ENCODE measurements around the gene GALNT11.
"Not testable (repeated sequence)": the region's sequence is repeated elsewhere in the genome, so short reads cannot be mapped to it uniquely, and the experiment has no call there.

The GALNT11 gene
- 44.3 to 84.9 (median 69.5) reads per million in 18 experiments for total RNA-seq

DNA sequence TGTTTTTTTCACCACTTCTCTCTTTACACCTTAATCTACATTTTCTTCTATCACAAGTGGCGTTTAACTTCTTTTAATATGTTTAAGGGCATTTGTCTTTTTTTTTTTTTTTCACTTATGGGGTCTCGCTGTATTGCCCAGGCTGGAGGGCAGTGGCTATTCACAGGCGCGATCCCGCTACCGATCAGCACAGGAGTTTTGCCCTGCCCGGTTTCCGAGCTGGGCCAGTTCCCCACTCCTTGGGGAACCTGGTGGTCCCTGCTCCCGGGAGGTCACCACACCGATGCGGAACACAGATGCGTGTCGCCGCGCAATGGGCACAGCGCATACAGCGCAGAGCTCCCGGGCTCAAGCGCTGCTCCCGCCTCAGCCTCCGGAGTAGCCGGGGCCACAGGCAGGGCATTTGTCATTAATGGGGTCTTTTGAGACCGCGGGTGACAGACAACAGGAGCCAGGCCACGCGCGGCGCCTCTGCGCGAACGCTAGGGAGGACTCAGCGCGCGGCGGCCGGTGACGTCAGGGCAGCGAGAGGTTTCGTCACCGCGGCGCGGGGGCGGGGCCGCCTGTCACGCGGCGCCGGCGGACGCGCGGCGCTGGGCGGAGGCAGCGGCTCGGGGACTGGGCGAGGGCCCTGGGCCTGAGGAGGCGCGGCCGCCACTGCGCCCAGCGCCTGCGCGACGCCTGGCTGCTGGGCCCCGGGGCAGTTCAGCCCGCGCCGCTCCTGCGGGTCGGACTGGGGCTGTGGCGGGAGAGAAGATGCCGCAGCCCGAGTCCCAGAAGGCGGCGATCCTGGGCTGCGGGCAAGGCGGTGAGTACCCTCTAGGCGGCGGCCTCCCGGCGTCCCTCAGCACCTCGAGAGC lies at the start of gene GALNT11:
TSS of gene GALNT11 (plus strand) at position 598 of the 860 bp plus-strand sequence. CDS start 68,554 bp downstream, outside the sequence.
- peak; percentile 90 to 94 for DNase-seq

DNA sequence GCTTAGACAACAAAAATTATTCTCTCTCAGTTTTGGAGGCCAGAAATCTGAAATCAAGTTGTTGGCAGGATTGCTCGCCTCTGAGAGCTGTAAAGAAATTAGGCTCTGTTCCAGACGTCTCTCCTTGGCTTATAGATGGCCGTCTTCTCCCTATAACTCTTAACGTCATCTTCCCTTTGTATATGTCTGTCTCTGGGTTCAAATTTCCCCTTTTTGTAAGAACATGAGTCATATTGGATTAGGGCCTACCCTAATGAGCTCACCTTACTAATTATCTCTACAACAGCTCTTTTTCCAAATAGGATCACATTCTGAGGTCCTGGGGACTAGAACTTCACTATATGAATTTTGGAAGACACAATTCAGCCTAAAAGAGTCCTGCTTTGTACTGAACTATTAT lies 46.9 kb upstream of the GALNT11 start:
- no peak for DNase-seq

DNA sequence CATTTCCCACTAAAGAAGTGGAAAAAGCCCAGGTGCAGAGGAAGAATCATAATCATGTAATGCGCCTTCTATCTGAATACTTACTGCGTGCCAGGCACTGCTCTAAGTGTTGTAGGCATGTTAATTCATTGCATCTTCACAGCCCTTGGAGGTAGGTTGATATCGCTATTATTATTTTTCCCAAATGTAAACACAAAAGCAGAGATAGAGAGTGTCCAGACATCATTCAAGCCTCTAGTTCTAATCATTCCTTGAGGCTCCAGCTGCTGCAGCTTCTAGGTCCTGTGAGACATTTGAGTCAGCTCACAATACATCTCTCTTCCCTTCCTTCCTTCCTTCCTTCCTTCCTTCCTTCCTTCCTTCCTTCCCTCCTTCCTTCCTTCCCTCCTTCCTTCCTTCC lies 44.3 kb upstream of the GALNT11 start:
- no peak for DNase-seq

DNA sequence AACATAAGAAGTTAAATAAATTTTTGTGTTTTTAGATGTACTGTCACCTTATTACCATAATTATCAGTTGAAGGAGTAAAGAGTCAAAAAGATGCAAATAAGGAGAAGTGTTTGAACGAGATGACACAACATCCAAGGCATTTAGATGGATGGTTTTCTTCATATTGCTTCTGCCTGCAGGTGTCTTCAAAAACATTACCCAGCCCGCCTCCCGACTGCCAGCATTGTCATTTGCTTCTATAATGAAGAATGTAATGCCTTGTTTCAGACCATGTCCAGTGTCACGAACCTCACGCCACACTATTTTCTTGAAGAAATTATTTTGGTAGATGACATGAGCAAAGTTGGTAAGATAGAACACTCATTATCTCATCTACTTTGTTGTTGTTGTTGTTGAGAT lies 42.7 kb upstream of the GALNT11 start:
- no peak for DNase-seq

DNA sequence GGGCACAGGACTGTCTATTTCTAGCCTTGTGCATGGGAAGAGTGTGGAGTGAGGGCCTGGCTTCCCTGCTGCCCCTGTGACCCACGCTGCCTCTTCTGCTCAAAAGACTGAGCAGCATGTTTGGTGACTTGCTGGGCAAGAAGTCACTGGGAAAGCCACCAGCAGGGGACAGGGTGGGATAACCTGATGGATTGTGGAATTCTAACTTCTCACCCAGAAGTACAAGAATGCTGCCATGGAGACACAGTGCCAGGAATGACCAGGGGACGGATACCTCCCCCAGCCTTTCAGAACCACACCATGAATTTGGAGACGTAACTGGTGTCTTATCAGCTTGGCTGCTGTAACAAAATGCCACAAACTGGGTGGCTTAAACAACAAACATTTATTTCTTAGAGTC lies 40.9 kb upstream of the GALNT11 start:
- DNase-seq, result no peak

DNA sequence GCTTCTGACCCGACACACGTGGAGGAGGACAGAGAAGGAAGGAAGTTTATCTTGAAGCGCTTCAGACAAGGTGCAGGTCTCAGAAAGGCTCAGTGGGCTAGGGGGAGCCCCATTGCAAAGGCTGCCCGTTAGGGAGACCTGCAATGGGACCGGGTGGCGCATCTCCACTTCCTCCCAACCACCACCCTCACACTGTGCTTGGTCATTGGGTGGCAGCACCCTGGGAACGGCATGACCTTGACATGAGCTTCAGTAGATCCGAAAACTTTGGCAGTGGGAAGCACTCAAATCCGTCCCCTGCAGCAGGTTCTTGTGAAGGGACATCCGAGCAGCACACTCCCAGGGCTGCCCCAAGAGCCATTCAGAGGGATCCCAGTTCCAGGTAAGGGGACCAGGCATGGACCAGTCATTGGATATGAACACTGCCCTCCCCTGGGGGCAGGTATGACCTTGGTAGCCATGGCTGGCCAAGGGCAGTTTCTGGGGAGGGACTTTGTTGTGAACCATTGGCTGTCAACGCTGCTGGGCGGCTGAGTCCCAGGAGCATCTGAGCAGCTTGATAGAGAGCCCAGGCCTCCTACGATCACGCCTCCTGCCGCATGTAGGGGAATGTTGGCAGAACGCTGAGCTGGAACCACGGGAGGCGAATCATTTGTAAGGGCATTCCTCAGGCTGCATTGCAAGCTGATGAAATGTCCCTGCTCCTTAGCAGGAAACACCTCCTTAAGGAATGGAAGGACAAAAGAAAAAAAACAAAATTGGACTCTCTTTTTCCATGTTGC lies 37.5 kb upstream of the GALNT11 start:
- no peak for DNase-seq

DNA sequence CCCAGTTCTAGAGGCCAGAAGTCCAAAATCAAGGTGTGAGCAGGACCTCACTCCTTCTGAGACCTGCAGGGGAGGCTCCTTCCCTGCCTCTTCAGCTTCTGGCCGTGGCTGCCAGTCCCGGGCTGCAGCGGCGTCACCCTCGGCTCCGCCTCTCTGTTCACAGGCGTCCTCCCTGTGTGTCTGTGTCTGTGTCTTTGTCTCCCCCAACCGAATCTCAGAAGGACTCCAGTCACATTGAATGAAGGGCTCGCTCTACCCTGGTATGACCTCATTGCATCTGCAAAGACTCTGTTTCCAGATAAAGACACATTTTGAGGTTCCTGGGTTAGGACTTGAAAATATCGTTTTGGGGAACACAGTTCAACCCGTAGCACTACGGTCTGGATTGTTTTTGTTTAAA lies 33.1 kb upstream of the GALNT11 start:
- peak; percentile 50 to 62 for DNase-seq

DNA sequence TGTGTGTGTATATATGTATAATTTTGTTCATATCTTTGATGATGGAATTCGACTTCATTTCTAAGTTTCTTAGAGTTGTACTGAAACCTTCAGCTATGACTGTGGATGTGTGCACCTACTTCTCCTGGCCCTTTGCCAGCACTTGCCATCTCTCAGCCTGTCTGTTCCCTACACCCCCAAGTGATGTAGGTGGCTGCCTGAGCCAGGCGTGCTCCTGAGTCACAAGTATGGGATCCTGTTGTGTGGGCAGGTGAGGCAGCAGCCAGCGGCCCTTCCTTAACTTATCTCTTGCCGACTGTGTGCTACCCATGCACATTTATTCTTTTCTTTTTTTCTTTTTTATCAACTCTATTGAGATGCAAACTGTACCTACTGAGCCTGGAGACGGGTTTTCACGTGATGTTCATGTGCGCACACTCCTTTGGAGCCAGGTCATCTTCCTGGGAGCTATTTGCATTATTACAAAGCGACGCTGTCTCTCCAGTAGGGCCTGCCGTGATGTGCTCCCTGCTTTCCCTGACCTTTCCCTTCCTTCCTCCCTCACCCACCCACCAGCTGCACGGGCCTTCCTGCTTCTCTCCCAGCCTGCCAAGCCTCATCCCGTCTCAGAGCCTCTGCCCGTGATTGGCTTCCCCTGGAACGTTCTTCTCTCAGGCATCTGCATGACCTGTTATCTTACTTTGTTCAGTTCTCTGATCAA lies 31.3 kb upstream of the GALNT11 start:
- DNase-seq, result peak in 1 of 2 donors; percentile 2

DNA sequence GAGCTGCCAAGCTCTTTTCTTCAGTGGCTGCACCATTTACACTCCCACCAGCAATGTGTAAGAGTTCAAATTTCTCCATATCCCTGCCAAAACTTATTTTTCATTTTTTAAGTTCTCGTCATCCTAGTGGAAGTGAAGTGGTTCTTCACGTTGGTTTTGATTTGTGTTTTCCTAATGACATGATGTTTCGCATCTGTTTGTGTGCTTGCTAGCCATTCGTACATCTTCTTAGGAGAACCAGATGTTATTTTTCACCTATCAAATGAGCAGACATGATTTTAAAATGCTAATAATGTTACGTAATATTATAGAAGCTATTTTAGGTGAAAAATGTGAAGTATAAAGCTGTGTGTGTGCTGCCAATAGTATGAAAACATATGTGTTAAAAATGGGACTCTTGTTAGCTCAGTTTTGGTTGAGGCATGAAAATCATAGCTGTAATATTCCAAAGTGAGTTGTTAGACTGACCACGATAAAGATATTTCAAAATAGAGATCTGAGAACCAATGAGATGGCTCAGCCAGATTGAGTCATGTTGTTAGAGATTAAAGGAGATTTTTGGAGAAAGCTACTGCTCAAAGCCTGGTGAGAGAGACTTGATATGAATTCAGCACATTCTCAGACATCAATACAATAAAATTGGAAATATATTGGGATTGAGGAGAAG lies 25.9 kb upstream of the GALNT11 start:
- no peak for DNase-seq

DNA sequence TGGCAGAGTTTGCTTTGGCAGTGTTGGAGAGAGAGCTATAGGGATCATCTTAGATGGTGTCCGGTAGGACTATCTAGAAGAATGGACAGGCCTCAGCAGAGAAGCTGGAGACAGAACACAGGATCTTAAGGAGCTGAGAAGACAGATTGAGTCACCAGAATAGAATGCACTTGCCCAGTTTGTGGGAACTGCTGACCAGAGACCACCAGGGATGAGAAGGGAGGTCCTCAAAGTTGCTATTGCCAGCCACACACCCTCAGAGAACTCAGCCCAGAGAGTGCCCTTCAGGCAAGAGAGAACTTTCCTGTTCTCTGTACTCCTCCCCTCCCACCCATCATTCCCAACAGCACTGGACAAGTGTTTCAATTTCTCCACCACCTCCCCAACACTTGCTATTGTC lies 25.3 kb upstream of the GALNT11 start:
- DNase-seq, result no peak

DNA sequence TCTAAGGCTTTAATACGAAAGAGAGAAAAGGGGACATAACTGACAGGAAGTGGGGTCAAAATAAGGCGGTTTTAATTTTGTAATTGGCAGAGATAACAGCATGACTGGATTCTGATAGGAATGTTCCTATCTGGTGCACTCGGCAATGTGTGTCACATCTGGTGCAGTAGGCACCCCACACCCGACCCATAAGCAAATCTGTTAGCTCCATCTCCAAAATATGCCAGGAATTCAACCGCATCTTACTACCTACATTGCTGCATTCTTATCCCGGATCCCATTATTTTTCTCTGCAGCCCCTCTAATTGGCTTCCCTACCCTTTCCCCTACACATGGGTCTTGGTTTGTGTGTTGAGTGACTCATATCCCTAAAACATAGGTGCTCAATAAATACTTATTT lies 19.1 kb upstream of the GALNT11 start:
- no peak for DNase-seq

DNA sequence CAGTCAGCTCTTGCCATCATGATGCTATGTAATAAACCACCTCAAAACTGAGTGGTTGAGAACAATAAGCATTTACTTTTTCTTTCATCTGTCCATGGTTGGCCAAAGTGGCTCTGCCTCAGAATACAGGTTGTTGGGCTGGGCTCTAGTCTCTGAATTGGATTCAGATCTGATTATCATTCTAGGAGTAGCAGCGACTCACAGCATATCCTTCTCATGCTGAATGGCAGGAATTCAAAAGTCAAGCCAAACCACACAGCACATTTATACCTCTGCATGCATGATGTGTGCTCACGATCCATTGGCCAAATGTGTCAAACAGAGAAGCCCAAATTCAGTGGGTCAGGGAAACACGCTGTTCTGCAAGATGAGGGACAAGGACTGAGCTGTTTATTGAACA lies 13.6 kb upstream of the GALNT11 start:
- DNase-seq, result no peak

DNA sequence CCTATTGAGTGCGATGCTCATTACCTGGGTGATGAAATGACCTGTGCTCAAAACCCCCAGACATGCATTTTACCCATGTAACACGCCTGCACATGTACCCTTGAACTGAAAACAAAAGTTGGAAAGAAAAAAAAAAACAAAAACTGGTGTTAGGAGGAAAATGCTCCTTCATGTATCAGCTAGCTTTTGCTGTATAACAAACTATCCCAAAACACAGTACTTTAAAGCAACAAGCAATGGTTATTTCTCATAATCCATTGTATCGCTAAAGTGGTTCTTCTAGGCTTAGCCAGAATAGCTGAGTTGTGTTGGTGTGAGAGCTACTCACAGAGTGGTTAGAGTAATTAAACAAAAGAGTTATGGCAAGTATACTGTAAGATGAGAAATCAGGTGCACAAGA lies 12.2 kb upstream of the GALNT11 start:
- no peak for DNase-seq

DNA sequence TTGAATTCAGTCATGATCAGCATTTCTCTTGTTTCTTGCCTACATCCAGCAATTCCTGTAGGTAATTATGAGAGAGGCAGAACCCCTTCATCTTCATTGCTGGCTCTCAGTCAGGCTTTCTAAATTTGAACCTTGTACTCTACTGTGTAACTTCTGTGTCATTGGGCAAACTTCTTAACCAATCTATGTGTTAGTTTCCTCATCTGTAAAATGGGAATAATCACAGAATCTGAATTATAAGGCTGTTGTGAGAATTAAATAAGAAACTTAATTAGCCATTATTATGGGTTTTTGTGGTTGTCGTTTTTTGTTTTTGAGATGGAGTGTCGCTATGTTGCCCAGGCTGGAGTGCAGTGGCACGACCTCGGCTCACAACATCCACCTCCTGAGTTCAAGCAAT lies 11.5 kb upstream of the GALNT11 start:
- DNase-seq, result no peak

DNA sequence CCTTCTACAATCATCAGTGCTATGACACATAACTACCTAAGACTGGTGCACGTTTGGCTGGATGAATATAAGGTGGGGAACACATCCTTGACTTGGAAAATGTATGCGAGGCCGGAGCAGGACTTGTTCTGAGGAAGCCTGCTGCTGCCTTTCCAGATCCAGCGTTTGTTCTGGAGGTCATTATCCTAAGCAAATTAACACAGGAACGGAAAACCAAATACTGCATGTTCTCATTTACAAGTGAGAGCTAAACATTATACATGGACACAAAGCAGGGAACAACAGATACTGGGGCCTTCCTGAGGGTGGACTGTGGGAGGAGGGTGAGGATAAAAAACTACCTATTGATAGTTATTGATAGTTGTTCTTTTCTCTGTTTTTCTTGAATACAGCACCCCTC lies 10.8 kb upstream of the GALNT11 start:
- DNase-seq, result no peak

DNA sequence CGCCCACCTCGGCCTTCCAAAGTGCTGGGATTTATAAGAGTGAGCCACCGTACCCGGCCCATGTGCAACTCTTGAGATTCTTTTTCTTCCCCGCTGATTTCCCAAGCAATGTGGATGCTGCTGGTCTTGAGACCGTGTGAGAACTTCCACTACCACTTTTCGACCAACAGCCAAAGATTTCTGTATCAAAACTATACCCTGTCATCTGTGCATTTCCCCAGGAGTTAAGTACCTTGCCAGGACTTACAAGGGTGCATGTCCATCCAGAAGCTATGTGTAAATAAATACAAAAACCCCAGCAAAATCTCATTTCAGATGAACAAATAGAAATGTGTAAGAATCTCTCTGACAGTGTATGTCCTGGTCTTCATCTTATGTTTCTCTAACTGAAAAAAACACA lies 9.9 kb upstream of the GALNT11 start:
- DNase-seq, result no peak

DNA sequence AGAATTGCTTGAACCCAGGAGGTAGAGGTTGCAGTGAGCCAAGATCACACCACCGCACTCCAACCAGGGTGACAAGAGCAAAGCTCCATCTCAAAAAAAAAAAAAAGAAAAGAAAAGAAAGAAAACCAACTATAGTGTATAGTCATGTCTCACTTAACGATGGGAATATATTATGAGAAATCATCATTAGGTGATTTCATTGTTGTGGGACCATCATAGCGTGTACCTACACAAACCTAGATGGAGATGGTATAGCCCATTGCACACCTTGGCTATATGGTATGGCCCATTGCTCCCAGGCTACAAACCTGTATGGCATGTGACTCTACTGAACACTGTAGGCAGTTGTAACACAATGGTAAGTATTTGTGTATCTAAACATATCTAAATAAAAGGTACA lies 8.5 kb upstream of the GALNT11 start:
- no peak for DNase-seq

DNA sequence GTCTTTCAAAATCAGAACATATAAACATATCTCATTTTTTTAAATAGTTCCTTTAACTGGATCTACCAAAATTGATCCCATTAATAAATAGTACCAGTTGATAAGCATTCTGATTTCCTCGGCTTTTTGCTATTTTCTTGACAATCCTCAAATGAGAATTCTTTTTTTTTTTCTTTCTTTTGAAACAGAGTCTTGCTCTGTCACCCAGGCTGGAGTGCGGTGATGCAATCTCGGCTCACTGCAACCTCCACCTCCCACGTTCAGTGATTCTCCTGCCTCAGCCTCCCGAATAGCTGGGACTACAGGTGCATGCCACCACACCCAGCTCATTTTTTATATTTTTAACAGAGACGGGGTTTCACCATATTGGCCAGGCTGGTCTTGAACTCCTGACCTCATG lies 7.8 kb upstream of the GALNT11 start:
- not testable (repeated sequence) for DNase-seq

DNA sequence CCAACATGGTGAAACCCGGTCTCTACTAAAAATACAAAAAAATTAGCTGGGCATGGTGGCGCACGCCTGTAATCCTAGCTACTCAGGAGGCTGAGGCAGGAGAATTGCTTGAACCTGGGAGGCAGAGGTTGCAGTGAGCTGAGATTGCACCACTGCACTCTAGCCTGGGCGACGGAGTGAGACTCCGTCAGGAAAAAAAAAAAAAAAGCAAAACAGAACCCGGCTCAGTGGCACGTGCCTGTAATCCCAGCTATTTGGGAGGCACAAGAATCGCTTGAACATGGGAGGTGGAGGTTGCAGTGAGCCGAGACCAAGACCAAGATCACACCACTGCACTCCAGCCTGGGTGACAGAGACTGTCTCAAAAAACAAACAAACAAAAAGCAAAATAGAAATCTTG lies 3.7 kb upstream of the GALNT11 start:
- DNase-seq, result not testable (repeated sequence)

DNA sequence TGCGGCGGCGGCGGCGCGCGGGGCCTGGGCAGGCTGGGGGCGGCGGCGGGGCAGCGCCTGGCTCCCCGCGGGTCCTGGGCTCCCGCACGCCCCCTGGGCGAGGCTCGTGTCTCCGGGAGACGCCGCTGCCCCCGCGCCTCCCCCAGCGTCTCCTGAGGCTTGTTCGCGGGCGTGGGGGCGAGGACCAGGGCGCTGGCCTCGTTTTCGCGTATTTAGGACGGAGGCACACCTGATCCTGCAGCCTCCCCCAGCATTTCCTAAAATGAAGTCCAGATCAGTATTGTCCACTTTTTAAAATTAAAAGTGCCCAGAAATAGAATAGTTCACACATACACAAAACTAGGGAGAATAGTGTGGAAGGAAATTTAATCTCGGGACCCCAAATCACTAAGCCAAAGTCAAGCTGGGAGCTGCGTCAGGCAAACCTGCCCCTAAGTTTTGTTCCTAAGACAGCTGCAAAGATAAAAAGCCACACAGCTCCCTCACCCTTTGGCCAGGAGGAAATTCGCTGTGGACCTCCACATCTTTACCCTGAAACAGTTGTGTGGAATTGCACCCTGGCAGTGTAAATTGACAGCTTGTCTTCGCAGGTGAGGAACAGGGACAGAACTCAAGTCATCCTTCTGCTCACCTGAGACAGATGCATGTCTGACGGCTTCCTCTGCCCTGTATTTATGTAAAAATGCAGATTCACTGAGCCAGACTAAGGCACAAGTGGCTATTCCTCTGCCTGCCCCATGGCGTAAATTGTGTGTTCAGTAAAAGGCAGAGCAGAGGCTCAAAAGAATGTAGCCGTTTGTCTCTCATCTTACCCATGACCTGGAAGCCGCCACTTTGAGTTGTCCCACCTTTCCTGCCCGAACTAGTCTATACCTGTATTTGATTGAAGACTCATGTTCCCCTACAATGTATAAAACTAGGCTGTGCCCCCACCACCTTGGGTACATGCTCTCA lies 740 bp downstream of the GALNT11 start:
- no peak for DNase-seq
